WTC11 (cell line): Measurements from ENCODE around the gene ISG20L2. TPM values are rescaled to one million over a fixed set of nuclear protein-coding genes. Genes with fewer than 3 reads are reported as not detected.

ENCODE experiments used
- ATAC-seq: fragments of 200-7000 bp; cut with Tn5 transposase; 2 replicates; pipeline ENCODE4 v1.10.0; 2021; ENCODE audit warnings: mild to moderate bottlenecking, moderate library complexity
- CTCF ChIA-PET: fragments of 300-600 bp; sonication (Branson Sonifier 250); formaldehyde crosslinking; loops from one replicate; lab custom pipeline; 2021; ENCODE audit warnings: antibody characterized with exemption; lab: Charles Lee
- POLR2A ChIA-PET: fragments of 350-600 bp; sonication (Branson Sonifier 250); formaldehyde crosslinking; loops from one replicate; lab custom pipeline; 2021; ENCODE audit warnings: antibody characterized with exemption; lab: Charles Lee
- DNase-seq: peaks from one replicate; pipeline ENCODE4 v3.0.0; 2021; ENCODE audit warnings: low spot score
- H3K27ac Mint-ChIP-seq: 2 replicates; pipeline ENCODE4 v1.8.0; 2021; ENCODE audit warnings: mixed read lengths
- H3K27me3 Mint-ChIP-seq: 2 replicates; pipeline ENCODE4 v1.8.0; 2021; ENCODE audit warnings: low read depth, mild to moderate bottlenecking, moderate library complexity, mixed read lengths
- H3K36me3 Mint-ChIP-seq: 2 replicates; pipeline ENCODE4 v1.8.0; 2021; ENCODE audit warnings: mixed read lengths
- H3K4me1 Mint-ChIP-seq: 2 replicates; pipeline ENCODE4 v1.8.0; 2022; ENCODE audit warnings: mixed read lengths
- H3K4me3 Mint-ChIP-seq: 2 replicates; pipeline ENCODE4 v1.8.0; 2021; ENCODE audit warnings: mild to moderate bottlenecking, moderate library complexity, mixed read lengths
- H3K9me3 Mint-ChIP-seq: 2 replicates; pipeline ENCODE4 v1.8.0; 2021; ENCODE audit warnings: mixed read lengths
- ATF2 ChIP-seq: sonication (generic); formaldehyde crosslinking; IDR thresholded peaks from 2 replicates; pipeline ENCODE4 v1.8.1; 2022; ENCODE audit warnings: low read depth, missing genetic modification reagents, borderline replicate concordance
- ATF3 ChIP-seq: sonication (generic); formaldehyde crosslinking; conservative IDR thresholded peaks from 2 replicates; pipeline ENCODE4 v1.8.1; 2022; ENCODE audit warnings: mild to moderate bottlenecking, missing genetic modification reagents
- CBFB ChIP-seq: sonication (generic); formaldehyde crosslinking; IDR thresholded peaks from 2 replicates; pipeline ENCODE4 v1.8.1; 2022; ENCODE audit warnings: mild to moderate bottlenecking, low read depth, missing genetic modification reagents
- E2F1 ChIP-seq: sonication (generic); formaldehyde crosslinking; IDR thresholded peaks from 2 replicates; pipeline ENCODE4 v1.8.0; 2022; ENCODE audit warnings: mild to moderate bottlenecking, missing genetic modification reagents
- ETV6 ChIP-seq: sonication (generic); formaldehyde crosslinking; IDR thresholded peaks from 2 replicates; pipeline ENCODE4 v1.8.1; 2022; ENCODE audit warnings: mild to moderate bottlenecking, missing genetic modification reagents
- FOXK1 ChIP-seq: sonication (generic); formaldehyde crosslinking; IDR thresholded peaks from 2 replicates; pipeline ENCODE4 v1.8.0; 2022; ENCODE audit warnings: mild to moderate bottlenecking, moderate library complexity, missing genetic modification reagents
- FOXP1 ChIP-seq: sonication (generic); formaldehyde crosslinking; IDR thresholded peaks from 2 replicates; pipeline ENCODE4 v1.8.0; 2022; ENCODE audit warnings: missing genetic modification reagents, mild to moderate bottlenecking, moderate library complexity, borderline replicate concordance
- FOXP4 ChIP-seq: sonication (generic); formaldehyde crosslinking; IDR thresholded peaks from 2 replicates; pipeline ENCODE4 v1.8.0; 2022; ENCODE audit warnings: mild to moderate bottlenecking, missing genetic modification reagents
- HMGA2 ChIP-seq: fragments of 250-450 bp; sonication (Bioruptor Pico); IDR thresholded peaks from 2 replicates; pipeline ENCODE4 v1.4.0; 2021; ENCODE audit warnings: mild to moderate bottlenecking, moderate library complexity
- JUN ChIP-seq: sonication (generic); formaldehyde crosslinking; IDR thresholded peaks from 2 replicates; pipeline ENCODE4 v1.8.0; 2023; ENCODE audit warnings: mild to moderate bottlenecking, missing genetic modification reagents
- MAX ChIP-seq: sonication (generic); formaldehyde crosslinking; IDR thresholded peaks from 2 replicates; pipeline ENCODE4 v1.8.0; 2022; ENCODE audit warnings: mild to moderate bottlenecking, missing genetic modification reagents
- PRDM15 ChIP-seq: sonication (generic); formaldehyde crosslinking; IDR thresholded peaks from 2 replicates; pipeline ENCODE4 v1.8.0; 2022; ENCODE audit warnings: missing genetic modification reagents
- RELA ChIP-seq: sonication (generic); formaldehyde crosslinking; IDR thresholded peaks from 2 replicates; pipeline ENCODE4 v1.8.1; 2022; ENCODE audit warnings: missing genetic modification reagents, mild to moderate bottlenecking, borderline replicate concordance
- RORB ChIP-seq: fragments of 250-450 bp; sonication (Bioruptor Pico); IDR thresholded peaks from 2 replicates; pipeline ENCODE4 v1.9.0; 2021; ENCODE audit warnings: mild to moderate bottlenecking
- USF1 ChIP-seq: sonication (generic); formaldehyde crosslinking; IDR thresholded peaks from 2 replicates; pipeline ENCODE4 v1.8.0; 2022; ENCODE audit warnings: mild to moderate bottlenecking, missing genetic modification reagents
- ZNF232 ChIP-seq: sonication (generic); formaldehyde crosslinking; IDR thresholded peaks from 2 replicates; pipeline ENCODE4 v1.8.0; 2022; ENCODE audit warnings: mild to moderate bottlenecking, missing genetic modification reagents
- ZNF263 ChIP-seq: sonication (generic); formaldehyde crosslinking; IDR thresholded peaks from 2 replicates; pipeline ENCODE4 v1.8.1; 2022; ENCODE audit warnings: low read depth, mild to moderate bottlenecking, moderate library complexity, missing genetic modification reagents
- ZNF425 ChIP-seq: fragments of 250-450 bp; sonication (Bioruptor Pico); conservative IDR thresholded peaks from 2 replicates; pipeline ENCODE4 v1.9.0; 2021; ENCODE audit warnings: mild to moderate bottlenecking
- total RNA-seq: library from RNA; stranded (reverse); gene quantifications from 3 replicates; pipeline ENCODE4 v1.2.3, GENCODE V29; 2021

The ISG20L2 gene
- total RNA-seq, 1 experiment from 2014 or later, result 43.8 TPM

- no peak for TF ChIP-seq E2F1 (CRISPR knock-in tag)
- TF ChIP-seq FOXK1, result peak; percentile 93
- TF ChIP-seq ATF2 (CRISPR knock-in tag), result no peak
- peak; percentile 23 for TF ChIP-seq USF1 (CRISPR knock-in tag)
- TF ChIP-seq ETV6 (CRISPR knock-in tag), result peak; percentile 98
Measured at GRCh38 chr1:156740741-156741480, 12.3 kb upstream of the ISG20L2 start, which contains the start of gene MRPL24 (continued).

GRCh38 chr1:156740237-156740740 lies 11.7 kb upstream of the ISG20L2 start:
- H3K9me3 Mint-ChIP-seq, result no peaks in the 10 kb centered on the region
- H3K36me3 Mint-ChIP-seq, result peaks cover 26% of the 10 kb centered on the region
- H3K27me3 Mint-ChIP-seq, result no peaks in the 10 kb centered on the region
- ATAC-seq (peak; percentile 11), DNase-seq (no peak)
- no peak for TF ChIP-seq HMGA2 (CRISPR knock-in tag)
- TF ChIP-seq MAX (CRISPR knock-in tag), result no peak
- TF ChIP-seq CBFB (CRISPR knock-in tag), result no peak
- no peak for TF ChIP-seq FOXK1
- TF ChIP-seq ZNF232, result no peak
- no peak for TF ChIP-seq RELA (CRISPR knock-in tag)
- no peak for TF ChIP-seq ETV6 (CRISPR knock-in tag)
- TF ChIP-seq ZNF425, result no peak
- no peak for TF ChIP-seq ATF3 (CRISPR knock-in tag)
- no peak for TF ChIP-seq ZNF263
- no peak for TF ChIP-seq PRDM15
- TF ChIP-seq USF1 (CRISPR knock-in tag), result no peak
- no peak for TF ChIP-seq RORB (CRISPR knock-in tag)
- TF ChIP-seq FOXP4 (CRISPR knock-in tag), result no peak
- TF ChIP-seq FOXP1 (CRISPR knock-in tag), result no peak
- TF ChIP-seq JUN (CRISPR knock-in tag), result no peak
- peak overlapping the region; percentile 98 for H3K27ac Mint-ChIP-seq
- peaks cover 18% of the 10 kb centered on the region for H3K4me1 Mint-ChIP-seq
- peak overlapping the region; percentile 90 for H3K4me3 Mint-ChIP-seq
- POLR2A ChIA-PET, result interaction anchor here (0.5 to 2.1 kb wide), 14 partner anchors 10 to 594 kb away, joined by 3 to 36 read pairs (median 6); partner anchors contain the start of genes HDGF, ISG20L2, METTL25B and PRCC
- CTCF ChIA-PET, result interaction anchor here (1.0 to 2.2 kb wide), 8 partner anchors 12 to 120 kb away, joined by 3 to 42 read pairs (median 10); partner anchors contain the start of genes ISG20L2, METTL25B and NTRK1
